OCI-M1 (cell line): ENCODE results near the gene STYXL2.

Source experiments
- DNase-seq: peaks from one replicate; lab custom pipeline; 2025; lab: John Stamatoyannopoulos, UW

The STYXL2 gene

DNA sequence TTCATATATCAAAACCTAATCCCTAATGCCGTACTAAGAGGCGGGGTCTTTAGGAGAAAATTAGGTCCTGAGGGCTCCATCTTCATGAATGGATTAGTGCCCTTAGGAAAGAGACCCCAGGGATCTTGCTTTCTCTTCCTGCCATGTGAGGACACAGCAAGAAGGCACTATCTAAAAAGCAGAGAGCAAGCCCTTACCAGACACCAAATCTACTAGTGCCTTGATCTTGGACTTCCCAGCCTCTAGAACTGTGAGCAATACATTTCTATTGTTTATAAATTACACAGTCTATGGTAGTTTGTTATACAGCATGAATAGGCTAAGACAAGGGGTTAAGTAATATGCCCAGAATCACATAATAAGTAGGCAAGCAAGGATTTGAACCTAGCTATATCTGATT is 42.9 kb downstream of the STYXL2 start:
- no peak for DNase-seq

DNA sequence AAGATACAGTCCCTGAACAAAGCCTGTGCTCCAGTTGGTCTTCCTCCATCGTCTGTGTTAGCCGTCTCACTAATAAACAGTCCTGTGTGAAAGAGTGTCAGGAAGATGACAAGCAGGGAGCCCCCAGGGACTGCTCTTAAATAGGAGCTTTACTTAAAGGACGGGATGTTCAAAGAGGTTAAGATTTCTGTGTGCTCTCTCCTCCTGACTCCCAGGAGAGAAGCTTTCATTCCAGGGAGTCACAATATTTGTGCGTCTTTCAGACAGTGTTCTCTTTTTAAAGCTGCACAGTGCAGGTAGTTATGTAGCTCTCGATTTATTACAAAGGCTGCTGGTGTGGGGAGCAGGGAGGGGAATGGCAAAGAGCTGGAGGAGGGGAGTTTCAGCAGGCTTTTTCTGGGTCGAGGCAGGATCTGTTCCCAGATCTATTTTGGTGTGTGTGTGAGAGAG is 43.5 kb downstream of the STYXL2 start:
- DNase-seq: no peak

DNA sequence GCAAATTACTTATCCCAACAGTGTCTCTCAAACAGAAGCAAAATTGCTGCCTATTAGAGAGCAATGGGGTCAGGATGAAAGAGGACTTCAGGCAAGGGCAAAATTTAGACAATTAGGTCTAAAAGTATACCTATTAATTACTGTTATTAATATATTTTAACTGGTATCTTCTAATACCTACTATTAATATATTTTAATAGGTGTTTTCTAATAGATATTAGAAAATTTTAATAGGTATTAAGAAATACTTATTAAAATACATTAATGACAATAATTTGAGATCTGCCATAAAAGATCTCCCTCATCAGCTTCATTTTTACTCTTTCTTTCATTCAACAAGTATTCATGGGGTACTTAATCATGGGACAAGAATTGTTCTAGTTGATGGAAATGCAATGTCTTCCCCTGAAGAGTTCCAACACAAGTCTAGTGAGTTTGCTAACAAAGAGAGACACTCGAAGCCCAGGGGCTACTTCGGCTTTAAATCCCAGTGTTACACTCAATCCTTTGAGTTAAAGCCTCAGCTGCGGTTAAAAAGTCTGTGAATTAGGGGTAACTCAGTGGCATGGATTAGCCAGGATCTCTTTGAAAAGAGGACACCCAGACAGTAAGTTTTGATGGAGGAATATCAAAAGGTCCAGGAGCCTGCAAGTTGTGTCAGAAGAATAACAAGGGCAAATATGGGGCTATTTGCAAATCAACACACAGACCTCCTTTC is 44.1 kb downstream of the STYXL2 start:
- no peak for DNase-seq

DNA sequence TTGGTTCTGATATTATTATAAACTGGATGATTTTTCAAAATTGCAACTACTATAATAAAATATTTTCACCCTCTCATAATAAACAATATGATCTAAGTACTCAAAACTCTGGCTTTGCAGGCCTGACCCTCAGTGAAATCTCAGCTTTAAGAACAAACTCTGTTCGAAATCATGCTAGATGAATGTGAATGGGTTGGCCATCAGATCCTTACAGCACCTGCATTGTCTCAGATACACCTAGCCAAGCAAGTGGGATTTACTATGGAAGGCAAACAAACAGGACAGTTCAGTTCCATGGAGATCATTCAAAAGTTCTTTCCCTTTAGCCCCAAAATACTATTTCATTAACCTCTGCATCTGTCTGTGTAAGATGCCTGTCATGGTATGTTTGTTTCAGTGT is 44.8 kb downstream of the STYXL2 start:
- DNase-seq: no peak

DNA sequence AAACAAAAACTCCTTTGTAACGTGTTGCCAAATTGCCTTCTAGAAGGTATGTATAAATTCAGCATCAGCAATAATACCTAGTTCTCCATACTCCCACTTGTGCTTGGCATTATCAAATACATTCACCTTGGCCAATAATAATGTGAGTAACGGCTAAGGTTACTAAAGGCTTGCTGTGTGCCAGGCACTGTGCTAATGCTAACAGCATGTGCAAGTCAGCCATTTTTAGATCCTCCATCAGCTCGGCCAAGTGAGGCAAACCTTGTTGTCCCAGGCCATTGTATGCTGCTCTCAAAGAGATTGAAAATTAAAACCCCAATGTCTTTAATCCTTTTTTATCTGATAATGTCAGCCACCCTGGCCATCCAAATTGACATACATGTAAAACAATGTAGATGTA is 48.1 kb downstream of the STYXL2 start:
- DNase-seq: no peak
